Skeletal muscle satellite cell (primary cell): ENCODE data around the gene TRRAP. TPM values are rescaled to one million over a fixed set of nuclear protein-coding genes. Genes with fewer than 3 reads are reported as not detected.

Experiments
- H3K27me3 ChIP-seq: 2 replicates; pipeline ENCODE4 v1.7.0; 2013; ENCODE audit warnings: low read length; ENCODE audit not compliant: control insufficient read depth, insufficient read depth
- H3K36me3 ChIP-seq: 2 replicates; pipeline ENCODE4 v1.7.0; 2013; ENCODE audit warnings: mild to moderate bottlenecking, control low read depth, low read length; ENCODE audit not compliant: insufficient read depth
- H3K4me1 ChIP-seq: 2 replicates; pipeline ENCODE4 v1.7.0; 2013; ENCODE audit warnings: low read length; ENCODE audit not compliant: control insufficient read depth, insufficient read depth
- H3K4me2 ChIP-seq: 2 replicates; pipeline ENCODE4 v1.7.0; 2013; ENCODE audit warnings: mild to moderate bottlenecking, low read length
- H3K4me3 ChIP-seq: 2 replicates; pipeline ENCODE4 v1.7.0; 2013; ENCODE audit warnings: low read length
- H3K9ac ChIP-seq: 2 replicates; pipeline ENCODE4 v1.7.0; 2013; ENCODE audit warnings: mild to moderate bottlenecking, low read depth, low read length, moderate library complexity
- H3K9me3 ChIP-seq: replicated peaks from 2 replicates; pipeline ENCODE4 v1.7.0; 2013; ENCODE audit warnings: mild to moderate bottlenecking, control low read depth, low read length
- total RNA-seq: library from RNA; depleted of rRNA; stranded (reverse); fragments of >200 nt; gene quantifications from 2 replicates; pipeline ENCODE4 v1.2.3, GENCODE V29; 2012; rRNA removed

TRRAP gene
- 12.0 and 13.9 TPM in 2 replicates for total RNA-seq

GRCh38 chr7:98878365-98879197 is at the start of gene TRRAP:
Gene TRRAP, plus strand, starts transcription at chr7:98878532. Its CDS starts 2,619 bp downstream, at chr7:98881151.
- Histone ChIP-seq H3K9me3 (no peaks in the 10 kb centered on the region), H3K4me2 (peak within 1 kb of the TSS; percentile 97), H3K9ac (peak within 1 kb of the TSS; percentile 100), H3K27me3 (no peaks in the 10 kb centered on the region), H3K4me1 (peaks cover 10% of the 10 kb centered on the region), H3K36me3 (peaks cover 24% of the 10 kb centered on the region), H3K4me3 (peak within 1 kb of the TSS; percentile 99)

DNA sequence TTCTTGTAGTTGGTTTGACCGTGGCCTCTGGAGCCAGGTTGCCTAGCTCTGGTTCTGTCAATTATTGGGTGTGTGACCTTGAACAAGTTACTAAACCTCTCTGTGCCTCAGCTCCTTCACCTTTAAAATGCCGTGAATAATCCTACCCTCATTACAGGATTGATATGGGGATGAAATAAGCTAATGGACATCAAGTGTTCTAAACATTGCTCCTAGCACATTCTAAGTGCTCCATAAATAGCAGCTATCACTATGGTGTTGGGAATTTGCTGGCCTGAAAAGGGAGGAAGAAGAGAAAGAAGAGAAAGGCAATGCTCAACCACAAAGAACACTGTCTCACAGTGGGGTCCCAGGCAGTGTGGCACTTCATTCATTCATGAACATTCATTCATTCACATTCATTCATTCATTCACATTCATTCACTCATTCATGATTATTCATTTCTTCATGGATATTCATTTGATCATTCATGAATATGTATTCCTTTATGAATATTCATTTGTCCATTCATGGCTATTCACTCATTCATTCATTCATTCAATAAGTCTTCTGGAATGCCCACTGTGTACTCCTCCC is 47.3 kb upstream of the TRRAP start:
- H3K36me3 ChIP-seq, result no peaks in the 10 kb centered on the region
- H3K4me3 ChIP-seq, result no peak overlapping the region
- peaks cover 38% of the 10 kb centered on the region for H3K27me3 ChIP-seq
- H3K4me1 ChIP-seq, result no peaks in the 10 kb centered on the region
- H3K9ac ChIP-seq, result no peak overlapping the region
- no peaks in the 10 kb centered on the region for H3K9me3 ChIP-seq
- H3K4me2 ChIP-seq, result no peak overlapping the region

GRCh38 chr7:98831641-98832221 is 46.6 kb upstream of the TRRAP start:
- Histone ChIP-seq H3K4me2 (no peak overlapping the region), H3K9ac (no peak overlapping the region), H3K27me3 (peaks cover 32% of the 10 kb centered on the region), H3K4me3 (no peak overlapping the region), H3K36me3 (no peaks in the 10 kb centered on the region), H3K9me3 (no peaks in the 10 kb centered on the region), H3K4me1 (no peaks in the 10 kb centered on the region)

DNA sequence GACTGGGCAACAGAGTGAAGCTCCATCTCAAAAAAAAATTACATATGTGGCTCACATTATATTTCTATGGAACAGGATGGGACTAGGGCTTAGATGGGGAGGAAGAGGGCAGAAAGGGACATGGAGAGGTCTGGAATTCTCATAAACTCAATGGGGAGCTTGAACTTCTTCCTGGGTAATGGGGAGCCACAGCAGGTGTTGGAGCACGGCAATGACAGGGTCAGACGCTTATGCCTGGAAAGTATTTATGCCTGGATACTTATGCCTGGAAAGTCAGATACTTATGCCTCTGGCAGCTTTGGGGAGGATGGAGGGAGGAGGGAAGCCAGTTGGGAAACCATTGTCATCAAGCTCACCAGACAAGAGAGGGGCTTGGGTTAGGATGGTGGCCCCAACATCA is 45.3 kb upstream of the TRRAP start:
- no peaks in the 10 kb centered on the region for H3K4me1 ChIP-seq
- no peaks in the 10 kb centered on the region for H3K36me3 ChIP-seq
- no peak overlapping the region for H3K4me3 ChIP-seq
- no peak overlapping the region for H3K4me2 ChIP-seq
- no peak overlapping the region for H3K9ac ChIP-seq
- no peaks in the 10 kb centered on the region for H3K9me3 ChIP-seq
- H3K27me3 ChIP-seq, result peaks cover 28% of the 10 kb centered on the region

GRCh38 chr7:98834949-98835348 is 43.4 kb upstream of the TRRAP start:
- no peak overlapping the region for H3K4me2 ChIP-seq

DNA sequence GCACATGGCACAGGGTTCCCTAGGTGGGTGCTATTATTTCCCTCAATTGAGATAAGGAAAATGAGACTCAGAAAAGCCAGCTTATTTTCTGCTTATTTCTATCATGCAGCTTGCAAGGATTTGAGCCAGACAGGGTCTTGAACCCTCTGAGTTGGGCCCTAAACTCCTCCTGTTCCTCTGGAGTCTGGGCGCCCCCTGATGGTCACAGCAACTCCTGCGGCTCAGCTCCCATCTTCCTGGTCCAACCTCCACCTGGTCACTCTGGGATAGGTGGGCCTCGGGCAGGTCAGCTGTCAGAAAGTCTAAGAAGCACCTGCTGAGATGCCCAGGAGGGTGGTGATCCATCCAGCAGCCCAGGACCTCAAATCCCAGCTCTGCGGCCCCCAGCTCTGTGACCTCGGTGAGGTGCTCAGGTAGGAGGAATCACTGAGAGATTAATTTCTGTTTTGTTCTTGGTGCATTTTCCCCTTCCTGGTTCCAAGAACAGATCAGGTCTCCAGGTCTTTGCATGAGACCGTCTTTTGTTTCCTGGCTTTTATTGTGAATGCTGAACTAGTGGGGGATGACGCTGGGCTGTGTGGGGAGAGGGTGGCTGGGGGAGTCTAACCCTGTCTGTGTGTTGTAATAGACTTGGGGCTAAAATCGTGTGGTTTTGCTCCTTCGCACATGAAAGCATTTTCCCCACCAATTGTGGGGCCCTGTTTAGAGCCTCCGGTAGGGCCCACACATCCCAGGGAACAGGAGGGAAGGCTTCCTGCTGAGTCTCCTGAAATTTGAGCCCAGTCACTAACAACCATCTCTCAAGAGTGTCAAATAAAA is 41.3 kb upstream of the TRRAP start:
- H3K4me2 ChIP-seq, result no peak overlapping the region
- H3K36me3 ChIP-seq, result no peaks in the 10 kb centered on the region
- H3K4me1 ChIP-seq, result peaks cover 15% of the 10 kb centered on the region
- no peak overlapping the region for H3K4me3 ChIP-seq
- H3K9me3 ChIP-seq, result no peaks in the 10 kb centered on the region
- H3K9ac ChIP-seq, result no peak overlapping the region
- H3K27me3 ChIP-seq, result peaks cover 37% of the 10 kb centered on the region

More at GRCh38 chr7:98834949-98835348, 43.4 kb upstream of the TRRAP start:
- Histone ChIP-seq H3K36me3 (no peaks in the 10 kb centered on the region), H3K9me3 (no peaks in the 10 kb centered on the region), H3K9ac (no peak overlapping the region), H3K4me3 (no peak overlapping the region), H3K4me1 (no peaks in the 10 kb centered on the region), H3K27me3 (peaks cover 29% of the 10 kb centered on the region)

- H3K9ac ChIP-seq, result no peak overlapping the region
Observed at GRCh38 chr7:98837630-98837972, 40.7 kb upstream of the TRRAP start.

GRCh38 chr7:98840096-98840495 is 38.2 kb upstream of the TRRAP start:
- Histone ChIP-seq H3K4me1 (peaks cover 15% of the 10 kb centered on the region), H3K4me2 (no peak overlapping the region), H3K9me3 (no peaks in the 10 kb centered on the region), H3K27me3 (peaks cover 35% of the 10 kb centered on the region), H3K36me3 (no peaks in the 10 kb centered on the region), H3K9ac (no peak overlapping the region), H3K4me3 (no peak overlapping the region)

More at GRCh38 chr7:98837630-98837972, 40.7 kb upstream of the TRRAP start:
- peaks cover 15% of the 10 kb centered on the region for H3K4me1 ChIP-seq
- peaks cover 37% of the 10 kb centered on the region for H3K27me3 ChIP-seq
- H3K9me3 ChIP-seq, result no peaks in the 10 kb centered on the region
- no peak overlapping the region for H3K4me3 ChIP-seq
- no peaks in the 10 kb centered on the region for H3K36me3 ChIP-seq
- no peak overlapping the region for H3K4me2 ChIP-seq

GRCh38 chr7:98840722-98841121 is 37.6 kb upstream of the TRRAP start:
- Histone ChIP-seq H3K27me3 (peaks cover 29% of the 10 kb centered on the region), H3K4me3 (no peak overlapping the region), H3K4me1 (peaks cover 15% of the 10 kb centered on the region), H3K9me3 (no peaks in the 10 kb centered on the region), H3K36me3 (no peaks in the 10 kb centered on the region), H3K4me2 (no peak overlapping the region), H3K9ac (no peak overlapping the region)

- no peaks in the 10 kb centered on the region for H3K9me3 ChIP-seq
- no peak overlapping the region for H3K4me3 ChIP-seq
- H3K9ac ChIP-seq, result no peak overlapping the region
- peaks cover 15% of the 10 kb centered on the region for H3K4me1 ChIP-seq
- no peaks in the 10 kb centered on the region for H3K36me3 ChIP-seq
- H3K27me3 ChIP-seq, result peaks cover 32% of the 10 kb centered on the region
- peak overlapping the region; percentile 52 for H3K4me2 ChIP-seq
Observed at GRCh38 chr7:98841179-98841997, 36.9 kb upstream of the TRRAP start.
